GM15510 (cell line): ENCODE measurements around the gene HHAT.

Experiments used
- POLR2A ChIP-seq: IDR thresholded peaks from 3 replicates; pipeline ENCODE4 v1.6.1; 2011; ENCODE audit warnings: borderline replicate concordance; ENCODE audit not compliant: insufficient read length; ENCODE audit errors: extremely low read depth

Gene HHAT

GRCh38 chr1:210499956-210500355, 171.3 kb downstream of the HHAT start:
- TF ChIP-seq POLR2A: no peak

DNA sequence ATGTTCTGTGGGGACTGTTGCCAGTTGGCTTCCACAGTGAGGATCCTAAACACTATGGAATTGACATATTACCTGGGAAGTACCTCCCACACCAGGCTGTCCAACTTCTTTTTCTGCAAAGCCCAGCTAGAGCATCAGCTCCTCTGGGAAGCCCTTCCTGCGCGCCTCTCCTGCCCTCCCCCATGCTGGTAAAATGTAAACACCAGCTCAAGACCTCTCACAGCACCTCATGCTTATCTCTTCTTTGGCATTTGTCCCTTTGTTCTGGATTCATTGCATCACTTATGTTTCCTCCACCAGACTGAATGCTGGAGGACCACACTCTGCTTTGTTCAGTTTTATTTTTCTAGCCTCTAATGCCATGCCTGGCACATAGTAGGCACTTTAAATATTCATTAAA, 172.1 kb downstream of the HHAT start:
- no peak for TF ChIP-seq POLR2A

- TF ChIP-seq POLR2A: no peak
Measured at GRCh38 chr1:210504286-210504685, 175.6 kb downstream of the HHAT start.

DNA sequence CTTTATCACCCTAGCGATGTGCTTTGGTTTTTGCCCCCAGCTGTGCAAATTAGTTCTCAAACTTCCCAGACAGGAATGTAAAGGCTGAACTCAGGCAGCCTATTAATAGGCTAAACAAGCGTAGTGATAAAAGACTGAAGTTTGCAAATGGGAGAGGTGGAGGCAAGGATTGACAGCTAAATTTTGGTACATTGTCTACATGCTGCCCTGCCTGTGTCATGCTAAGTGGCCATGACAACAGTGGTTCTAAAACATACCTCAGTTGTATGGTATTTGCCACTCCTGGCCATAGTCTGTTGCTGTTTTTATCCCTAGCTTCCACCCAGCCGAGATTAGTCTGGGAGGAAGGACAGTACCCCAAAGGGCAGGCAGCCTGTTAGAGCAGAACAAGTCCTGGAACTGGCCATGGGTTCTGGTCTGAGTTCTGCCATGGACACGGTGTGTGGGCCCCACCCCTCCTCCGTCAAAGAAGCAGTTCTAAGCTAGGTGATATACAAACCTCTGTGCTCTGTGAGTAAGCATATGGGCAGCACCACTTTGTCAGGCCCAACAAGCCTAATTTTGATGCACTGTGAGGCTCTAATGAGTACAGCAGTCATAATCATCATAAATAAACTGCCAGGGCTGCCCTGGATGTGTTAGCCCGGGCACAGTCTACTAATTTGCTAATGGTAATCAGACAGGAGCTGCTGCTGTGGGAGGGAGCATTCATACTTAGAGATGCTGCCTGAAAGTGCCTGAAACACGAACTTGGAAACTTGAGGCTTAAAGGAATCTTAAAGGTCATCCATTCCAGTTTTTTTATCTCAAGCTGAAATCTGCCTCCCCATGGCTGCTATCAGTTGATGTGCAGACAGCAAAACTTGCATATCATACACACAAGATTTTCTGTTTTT, 177.1 kb downstream of the HHAT start:
- no peak for TF ChIP-seq POLR2A

DNA sequence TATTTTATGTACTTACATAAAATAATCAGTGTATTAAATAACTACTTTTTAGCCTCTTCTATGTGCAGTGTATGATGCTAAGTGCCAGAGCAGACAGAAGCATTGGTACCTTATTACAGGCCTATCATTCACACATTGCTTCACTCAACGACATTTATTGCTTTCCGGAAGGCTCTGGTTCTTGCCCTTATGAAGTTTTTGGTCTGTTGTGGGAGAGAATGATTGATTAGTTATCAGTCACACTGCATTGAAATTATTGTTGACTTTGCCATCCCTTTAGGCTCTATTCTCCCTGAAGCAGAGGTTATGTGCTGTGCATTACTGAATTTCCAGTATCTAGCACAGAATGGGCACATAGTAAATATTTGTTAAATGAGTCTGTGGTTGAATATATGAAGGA, 178.0 kb downstream of the HHAT start:
- TF ChIP-seq POLR2A: no peak

DNA sequence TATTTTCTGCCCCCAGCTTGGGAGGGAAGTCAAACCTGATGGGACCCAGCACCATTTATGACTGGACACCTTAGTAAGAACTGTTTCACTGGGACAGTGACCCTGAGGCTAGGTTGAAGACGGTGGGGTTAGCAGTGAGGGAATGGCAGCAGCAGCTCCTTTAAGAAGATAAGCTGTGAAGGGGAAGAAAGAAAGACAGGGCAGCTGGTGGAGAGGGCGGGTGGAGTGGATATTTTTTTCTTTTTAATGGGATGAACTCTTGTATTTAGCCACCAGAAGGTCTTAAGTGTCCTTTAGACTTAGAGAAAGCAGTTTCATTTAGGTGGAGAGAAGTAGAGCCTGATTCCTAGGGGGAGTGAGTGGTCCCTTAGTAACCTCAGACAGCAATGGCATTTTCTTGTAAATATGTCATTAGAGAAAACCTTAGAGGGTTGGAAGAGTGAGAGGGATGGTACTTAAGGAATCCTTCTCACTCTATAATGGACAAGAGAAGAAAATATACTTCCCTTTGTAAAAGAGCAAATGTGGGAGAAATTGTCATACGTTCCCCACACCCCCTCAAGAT, 187.5 kb downstream of the HHAT start:
- no peak for TF ChIP-seq POLR2A

DNA sequence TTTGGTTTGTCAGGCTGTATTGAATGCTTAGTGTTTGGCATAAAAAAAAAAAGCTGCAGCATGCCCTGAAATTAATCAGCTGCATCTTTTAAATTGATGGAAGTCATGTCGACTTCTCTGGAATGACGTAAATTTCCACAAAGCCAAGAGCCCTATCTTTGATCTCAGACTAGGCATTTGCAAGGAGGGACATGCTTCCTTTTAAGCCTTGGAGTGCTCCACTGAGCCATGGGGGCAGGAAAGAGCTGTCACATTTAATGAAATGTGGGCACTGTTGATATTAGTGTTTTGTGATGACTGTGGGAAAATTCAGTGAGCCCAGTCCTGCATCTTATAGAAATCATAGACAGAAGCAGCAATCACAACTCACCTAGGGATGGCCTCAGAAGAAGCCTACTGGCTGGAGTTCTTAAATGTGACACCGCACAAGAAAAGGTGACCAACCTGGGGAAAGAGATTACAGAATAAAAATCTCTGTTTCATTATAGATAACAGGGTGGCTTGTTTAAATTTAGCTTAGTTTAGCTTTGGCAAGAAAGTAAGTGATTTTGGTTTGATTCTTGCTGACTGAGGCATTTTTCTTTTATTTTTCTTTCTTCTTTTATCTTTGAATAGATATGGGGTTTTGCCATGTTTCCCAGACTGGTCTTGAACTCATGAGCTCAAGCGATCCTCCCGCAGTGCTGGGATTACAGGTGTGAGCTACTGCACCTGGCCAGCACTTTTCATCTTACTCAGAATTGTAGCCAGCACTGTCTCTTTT, 188.2 kb downstream of the HHAT start:
- TF ChIP-seq POLR2A: no peak

DNA sequence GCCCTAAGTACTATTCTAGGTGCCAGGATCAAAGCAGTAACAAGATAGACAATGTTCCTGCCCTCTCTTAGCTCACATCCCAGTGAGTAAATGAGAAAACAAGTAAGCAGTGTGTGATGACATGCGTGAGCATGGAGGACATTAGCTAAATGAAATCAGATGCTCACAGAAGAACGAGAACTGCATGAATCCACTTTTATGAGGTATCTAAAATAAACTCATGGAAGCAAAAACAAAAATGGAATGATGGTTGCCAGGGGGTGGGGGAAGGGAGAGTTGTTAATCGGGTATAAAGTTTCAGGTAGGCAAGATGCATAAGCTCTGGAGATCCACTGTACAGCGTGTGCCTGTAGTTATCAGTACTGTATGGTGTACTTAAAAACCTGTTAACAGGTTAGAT, 195.1 kb downstream of the HHAT start:
- TF ChIP-seq POLR2A: no peak

DNA sequence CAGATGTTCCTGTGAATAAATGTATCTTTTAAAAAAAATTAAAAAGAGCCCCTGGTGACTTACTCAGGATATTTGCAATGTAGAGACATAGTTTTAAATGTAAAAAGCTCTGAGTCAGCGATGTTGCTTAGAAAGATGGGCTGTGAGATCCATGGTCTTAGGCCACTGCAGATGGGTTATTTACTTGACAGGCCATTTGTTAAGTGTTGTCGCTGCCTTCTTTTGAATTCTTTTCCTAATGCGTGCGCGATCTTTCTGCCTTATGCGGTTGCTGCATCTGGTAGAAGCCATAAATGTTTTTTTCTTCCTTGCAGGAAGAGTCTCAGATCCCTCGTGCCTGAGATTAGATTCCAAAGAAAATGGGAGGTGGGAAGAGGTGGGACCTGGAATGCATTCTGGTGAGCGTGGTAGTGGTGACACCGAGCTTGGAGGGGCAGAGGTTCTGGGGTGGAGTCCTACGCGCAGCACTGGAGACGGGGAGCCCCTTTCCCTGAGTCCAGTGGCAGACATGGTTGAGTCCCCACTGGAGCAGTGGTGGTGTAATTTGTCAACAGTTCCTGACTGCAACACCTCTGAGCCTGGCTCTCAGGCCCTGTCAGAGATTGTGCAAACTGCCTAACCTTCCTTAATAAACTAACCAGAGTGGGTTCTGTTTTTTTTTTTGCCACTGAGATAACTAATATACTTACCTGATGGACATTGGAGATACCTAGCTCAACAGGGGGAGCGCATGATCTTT, 197.2 kb downstream of the HHAT start:
- no peak for TF ChIP-seq POLR2A

- TF ChIP-seq POLR2A: no peak
Measured at GRCh38 chr1:210527091-210527490, 198.4 kb downstream of the HHAT start.

DNA sequence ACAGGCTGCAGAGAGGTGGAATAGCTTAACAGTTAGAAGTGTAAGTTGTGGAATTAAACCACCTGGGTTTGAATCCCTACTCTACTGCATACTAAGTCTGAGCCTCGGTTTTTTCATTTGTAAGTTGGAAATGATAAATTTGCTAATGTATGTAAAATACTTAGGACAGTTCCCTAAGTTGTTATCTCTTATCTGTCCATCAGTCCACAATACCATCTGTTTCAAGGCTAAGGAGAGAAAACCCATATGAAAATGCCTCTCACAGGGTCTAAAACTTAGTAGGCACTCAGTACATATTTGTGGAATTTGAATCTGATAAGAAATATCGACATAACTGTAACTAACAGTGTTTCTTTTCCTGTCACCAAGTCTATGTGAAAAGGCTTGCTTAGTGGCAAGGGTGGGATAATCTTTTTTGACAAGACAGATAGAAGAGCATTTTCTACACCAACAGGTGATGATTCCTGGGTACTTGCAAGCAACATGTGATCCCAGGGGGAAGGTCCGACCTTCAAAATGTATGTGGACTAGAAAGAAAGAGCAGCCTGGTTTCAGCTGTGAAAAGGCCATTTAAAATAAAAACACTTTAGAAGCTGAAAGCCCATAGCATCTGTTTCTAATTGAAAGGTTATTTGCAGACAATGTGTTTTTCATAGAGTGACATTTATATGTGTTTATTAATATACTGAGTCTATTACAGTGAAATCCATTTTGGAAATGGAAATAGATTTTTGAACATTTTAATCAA, 202.9 kb downstream of the HHAT start:
- TF ChIP-seq POLR2A: no peak

DNA sequence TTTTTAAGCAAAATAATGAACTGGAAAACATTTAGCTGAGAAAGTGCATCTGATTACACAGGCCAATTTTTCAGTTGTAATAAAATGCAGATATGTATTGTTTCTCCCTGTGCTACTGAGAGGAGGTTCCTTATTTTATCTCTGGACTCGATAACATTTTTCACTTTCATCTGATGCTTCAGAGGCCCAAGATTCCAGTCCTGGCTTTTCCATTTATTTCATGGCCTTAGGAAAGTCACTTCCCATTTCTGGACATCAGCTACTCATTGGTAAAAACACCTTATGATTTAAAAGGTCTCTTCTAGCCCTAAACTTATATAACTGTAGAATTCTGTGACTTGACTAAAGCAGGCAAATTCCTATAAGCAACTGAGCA, 203.5 kb downstream of the HHAT start:
- no peak for TF ChIP-seq POLR2A

- TF ChIP-seq POLR2A: no peak
Measured at GRCh38 chr1:210535761-210536160, 207.1 kb downstream of the HHAT start.
